Measurements from ENCODE around the gene NUP50. TPM values are rescaled to one million over a fixed set of nuclear protein-coding genes. Genes with fewer than 3 reads are reported as not detected.

NUP50 gene
- total and polyA plus RNA-seq, 4 donors: 15.2 to 80.1 (median 46.9) TPM

GRCh38 chr22:45212306-45212709 lies 48.6 kb downstream of the NUP50 start:
- Histone ChIP-seq H3K4me1 (ENCODE audit: control insufficient read depth in 5 of 5, insufficient read depth in 5 of 5, low read length in 5 of 5) (peaks cover 0 to 17% (median 5%) of the 10 kb centered on the region in 5 donors), H3K4me3 (no peak overlapping the region), H3K27me3 (ENCODE audit: control insufficient read depth in 3 of 3, insufficient read depth in 3 of 3, low read length in 2 of 3) (peaks cover 0 to 3% (median 0%) of the 10 kb centered on the region in 3 donors), H3K9me3 (ENCODE audit: control insufficient read depth in 4 of 4, insufficient read depth in 3 of 4, low read length in 3 of 4) (peaks cover 0 to 3% (median 0%) of the 10 kb centered on the region in 4 donors), H3K9ac (ENCODE audit: insufficient read depth in 1 of 2, low read length in 2 of 2) (no peak overlapping the region), H3K36me3 (ENCODE audit: control insufficient read depth in 4 of 4, insufficient read depth in 4 of 4, low read length in 4 of 4) (peaks cover 0 to 15% (median 0%) of the 10 kb centered on the region in 4 donors), H3K27ac (ENCODE audit: low read depth in 1 of 2, low read length in 1 of 2) (peak overlapping the region in 1 of 2 donors; percentile 21)
- ATAC-seq (ENCODE audit: insufficient read depth, low FRiP score): no peak
- no peak for TF ChIP-seq CTCF (IDR thresholded peaks at IDR 0.05; ENCODE audit: control extremely low read depth, extremely low read depth)
- 36 to 55% methylated on average over 13 to 14 of the region's 14 CpGs for WGBS, 2 donors
- DNase-seq: peak; percentile 64 to 79 (median 66)

- DNase-seq: peak in 1 of 3 donors; percentile 21
- Histone ChIP-seq H3K9me3 (ENCODE audit: control insufficient read depth in 4 of 4, insufficient read depth in 3 of 4, low read length in 3 of 4) (peaks cover 0 to 6% (median 0%) of the 10 kb centered on the region in 4 donors), H3K27me3 (ENCODE audit: control insufficient read depth in 3 of 3, insufficient read depth in 3 of 3, low read length in 2 of 3) (peaks cover 0 to 3% (median 0%) of the 10 kb centered on the region in 3 donors), H3K36me3 (ENCODE audit: control insufficient read depth in 4 of 4, insufficient read depth in 4 of 4, low read length in 4 of 4) (peaks cover 0 to 15% (median 0%) of the 10 kb centered on the region in 4 donors), H3K4me3 (no peak overlapping the region), H3K9ac (ENCODE audit: insufficient read depth in 1 of 2, low read length in 2 of 2) (no peak overlapping the region), H3K4me1 (ENCODE audit: control insufficient read depth in 5 of 5, insufficient read depth in 5 of 5, low read length in 5 of 5) (peaks cover 0 to 17% (median 5%) of the 10 kb centered on the region in 5 donors), H3K27ac (ENCODE audit: low read depth in 1 of 2, low read length in 1 of 2) (peak overlapping the region in 1 of 2 donors; percentile 78)
- 37 to 51% methylated on average over 22 of the region's 22 CpGs for WGBS, 2 donors
- peak; percentile 43 for ATAC-seq (ENCODE audit: insufficient read depth, low FRiP score)
- TF ChIP-seq CTCF (IDR thresholded peaks at IDR 0.05; ENCODE audit: control extremely low read depth, extremely low read depth): no peak
Observed at GRCh38 chr22:45212992-45213751, 49.4 kb downstream of the NUP50 start.

- DNase-seq (peak; percentile 40 to 72 (median 53)), ATAC-seq (ENCODE audit: insufficient read depth, low FRiP score) (no peak)
- no peak overlapping the region for H3K27ac ChIP-seq (ENCODE audit: low read depth in 1 of 2, low read length in 1 of 2)
- H3K36me3 ChIP-seq (ENCODE audit: control insufficient read depth in 4 of 4, insufficient read depth in 4 of 4, low read length in 4 of 4): peaks cover 0 to 2% (median 0%) of the 10 kb centered on the region in 4 donors
- H3K4me1 ChIP-seq (ENCODE audit: control insufficient read depth in 5 of 5, insufficient read depth in 5 of 5, low read length in 5 of 5): peaks cover 0 to 17% (median 5%) of the 10 kb centered on the region in 5 donors
- no peak for TF ChIP-seq CTCF (IDR thresholded peaks at IDR 0.05; ENCODE audit: control extremely low read depth, extremely low read depth)
- peaks cover 0 to 3% (median 0%) of the 10 kb centered on the region in 3 donors for H3K27me3 ChIP-seq (ENCODE audit: control insufficient read depth in 3 of 3, insufficient read depth in 3 of 3, low read length in 2 of 3)
- H3K4me3 ChIP-seq: no peak overlapping the region
- no peak overlapping the region for H3K9ac ChIP-seq (ENCODE audit: insufficient read depth in 1 of 2, low read length in 2 of 2)
- 49 to 63% methylated on average over 22 of the region's 22 CpGs for WGBS, 2 donors
- peaks cover 0 to 6% (median 0%) of the 10 kb centered on the region in 4 donors for H3K9me3 ChIP-seq (ENCODE audit: control insufficient read depth in 4 of 4, insufficient read depth in 3 of 4, low read length in 3 of 4)
Observed at GRCh38 chr22:45216133-45217003, 52.6 kb downstream of the NUP50 start.
